Measurements from ENCODE around the gene EGFLAM.

The EGFLAM gene

GRCh38 chr5:38299585-38299984 lies 41.2 kb downstream of the EGFLAM start:
- H3K9me3 ChIP-seq (ENCODE audit: low read length) = no peaks in the 10 kb centered on the region
- no peaks in the 10 kb centered on the region for H3F3A ChIP-seq (ENCODE audit: insufficient read depth, low read length)
- H3K9ac ChIP-seq (ENCODE audit: low read length) = no peak overlapping the region
- H3K36me3 ChIP-seq (ENCODE audit: insufficient read depth, low read length) = no peaks in the 10 kb centered on the region
- H2AFZ ChIP-seq (ENCODE audit: low read length) = no peak overlapping the region
- no peaks in the 10 kb centered on the region for H3K27me3 ChIP-seq (ENCODE audit: insufficient read depth, low read length)
- H3K4me2 ChIP-seq (ENCODE audit: low read length) = no peak overlapping the region
- no peaks in the 10 kb centered on the region for H3K4me1 ChIP-seq (ENCODE audit: insufficient read depth, low read length, severe bottlenecking)
- H4K20me1 ChIP-seq (ENCODE audit: insufficient read depth, low read length) = no peaks in the 10 kb centered on the region
- TF ChIP-seq EZH2 (IDR thresholded peaks at IDR 0.05; ENCODE audit: borderline replicate concordance, low read length) = no peak
- no peak for TF ChIP-seq CTCF (IDR thresholded peaks at IDR 0.05; ENCODE audit: low read length)
- H3K9me2 ChIP-seq (ENCODE audit: low read depth, low read length) = no peaks in the 10 kb centered on the region
- no peak overlapping the region for H3K4me3 ChIP-seq (ENCODE audit: low read depth, low read length, poor library complexity, severe bottlenecking)
- H3K27ac ChIP-seq (ENCODE audit: low read depth, low read length, poor library complexity, severe bottlenecking) = no peak overlapping the region
- no peaks in the 10 kb centered on the region for H3K79me2 ChIP-seq (ENCODE audit: insufficient read depth, low read length)

GRCh38 chr5:38305148-38305547 lies 46.8 kb downstream of the EGFLAM start:
- Histone ChIP-seq H2AFZ (ENCODE audit: low read length) (no peak overlapping the region), H3K27me3 (ENCODE audit: insufficient read depth, low read length) (no peaks in the 10 kb centered on the region), H3K4me3 (ENCODE audit: low read depth, low read length, poor library complexity, severe bottlenecking) (no peak overlapping the region), H3K9me3 (ENCODE audit: low read length) (peaks cover 4% of the 10 kb centered on the region; the same call in 1 of the 2 replicates), H3K4me2 (ENCODE audit: low read length) (no peak overlapping the region), H3K4me1 (ENCODE audit: insufficient read depth, low read length, severe bottlenecking) (no peaks in the 10 kb centered on the region), H3K79me2 (ENCODE audit: insufficient read depth, low read length) (no peaks in the 10 kb centered on the region), H3K27ac (ENCODE audit: low read depth, low read length, poor library complexity, severe bottlenecking) (no peak overlapping the region), H3K9ac (ENCODE audit: low read length) (no peak overlapping the region), H3F3A (ENCODE audit: insufficient read depth, low read length) (no peaks in the 10 kb centered on the region), H3K9me2 (ENCODE audit: low read depth, low read length) (no peaks in the 10 kb centered on the region), H3K36me3 (ENCODE audit: insufficient read depth, low read length) (no peaks in the 10 kb centered on the region), H4K20me1 (ENCODE audit: insufficient read depth, low read length) (no peaks in the 10 kb centered on the region)
- no peak for TF ChIP-seq EZH2 (IDR thresholded peaks at IDR 0.05; ENCODE audit: borderline replicate concordance, low read length)
- no peak for TF ChIP-seq CTCF (IDR thresholded peaks at IDR 0.05; ENCODE audit: low read length)

GRCh38 chr5:38307845-38308244 lies 49.5 kb downstream of the EGFLAM start:
- Histone ChIP-seq H3K36me3 (ENCODE audit: insufficient read depth, low read length) (no peaks in the 10 kb centered on the region), H3K79me2 (ENCODE audit: insufficient read depth, low read length) (no peaks in the 10 kb centered on the region), H3K27me3 (ENCODE audit: insufficient read depth, low read length) (no peaks in the 10 kb centered on the region), H3F3A (ENCODE audit: insufficient read depth, low read length) (no peaks in the 10 kb centered on the region), H2AFZ (ENCODE audit: low read length) (no peak overlapping the region), H3K4me1 (ENCODE audit: insufficient read depth, low read length, severe bottlenecking) (no peaks in the 10 kb centered on the region), H3K4me2 (ENCODE audit: low read length) (no peak overlapping the region), H3K9me2 (ENCODE audit: low read depth, low read length) (no peaks in the 10 kb centered on the region), H3K4me3 (ENCODE audit: low read depth, low read length, poor library complexity, severe bottlenecking) (no peak overlapping the region), H4K20me1 (ENCODE audit: insufficient read depth, low read length) (no peaks in the 10 kb centered on the region), H3K9me3 (ENCODE audit: low read length) (peaks cover 4% of the 10 kb centered on the region; the same call in 1 of the 2 replicates), H3K9ac (ENCODE audit: low read length) (no peak overlapping the region), H3K27ac (ENCODE audit: low read depth, low read length, poor library complexity, severe bottlenecking) (no peak overlapping the region)
- no peak for TF ChIP-seq EZH2 (IDR thresholded peaks at IDR 0.05; ENCODE audit: borderline replicate concordance, low read length)
- TF ChIP-seq CTCF (IDR thresholded peaks at IDR 0.05; ENCODE audit: low read length) = no peak

All from OCI-LY1 (cell line).